Neural cell (in vitro differentiated cells): Measurements from ENCODE around the gene CTSZ. TPM values are rescaled to one million over a fixed set of nuclear protein-coding genes. Genes with fewer than 3 reads are reported as not detected.

Source experiments
- H2AFZ ChIP-seq: fragments of 200-600, 300-800 bp; sonication (generic), shearing (Covaris generic); 2 replicates; pipeline ENCODE4 v1.6.0; 2014; ENCODE audit warnings: low read depth, mild to moderate bottlenecking, antibody characterized with exemption, low read length, moderate library complexity
- H3F3A ChIP-seq: fragments of 200-600 bp; shearing (Covaris generic); 2 replicates; pipeline ENCODE4 v1.6.1; 2016; ENCODE audit warnings: mild to moderate bottlenecking, moderate library complexity, mixed read lengths, antibody characterized with exemption, low read length; ENCODE audit not compliant: insufficient read depth, poor library complexity, severe bottlenecking
- H3K27ac ChIP-seq: fragments of 200-600, 300-800 bp; sonication (generic), shearing (Covaris generic); 2 replicates; pipeline ENCODE4 v1.5.1; 2014; ENCODE audit warnings: mild to moderate bottlenecking, low read length, moderate library complexity
- H3K27me3 ChIP-seq: fragments of 300-800, 200-600 bp; sonication (generic), shearing (Covaris generic); 2 replicates; pipeline ENCODE4 v1.6.0; 2014; ENCODE audit warnings: mild to moderate bottlenecking, low read depth, low read length, moderate library complexity; ENCODE audit not compliant: insufficient read depth
- H3K36me3 ChIP-seq: fragments of 300-800, 200-600 bp; sonication (generic), shearing (Covaris generic); 2 replicates; pipeline ENCODE4 v1.5.1; 2014; ENCODE audit warnings: mild to moderate bottlenecking, antibody characterized with exemption, low read length, moderate library complexity; ENCODE audit not compliant: insufficient read depth
- H3K4me2 ChIP-seq: fragments of 300-800, 200-600 bp; sonication (generic), shearing (Covaris generic); 2 replicates; pipeline ENCODE4 v1.6.0; 2014; ENCODE audit warnings: mild to moderate bottlenecking, low read length
- H3K4me3 ChIP-seq: fragments of 300-800, 200-600 bp; sonication (generic), shearing (Covaris generic); 2 replicates; pipeline ENCODE4 v1.5.1; 2014; ENCODE audit warnings: mild to moderate bottlenecking, low read length, moderate library complexity
- H3K79me2 ChIP-seq: fragments of 200-600 bp; shearing (Covaris generic); replicated peaks from 2 replicates; pipeline ENCODE4 v1.6.0; 2014; ENCODE audit warnings: mild to moderate bottlenecking, low read length, moderate library complexity; ENCODE audit not compliant: insufficient read depth
- H3K9ac ChIP-seq: fragments of 300-800, 200-600 bp; sonication (generic), shearing (Covaris generic); 2 replicates; pipeline ENCODE4 v1.6.1; 2016; ENCODE audit warnings: mild to moderate bottlenecking, low read length, mixed read lengths
- H3K9me2 ChIP-seq: fragments of 200-600 bp; shearing (Covaris generic); 2 replicates; pipeline ENCODE4 v1.6.1; 2016; ENCODE audit warnings: mild to moderate bottlenecking, low read length, mixed read lengths; ENCODE audit not compliant: insufficient read depth
- H3K9me3 ChIP-seq: fragments of 200-600, 300-800 bp; sonication (generic), shearing (Covaris generic); 2 replicates; pipeline ENCODE4 v1.6.1; 2016; ENCODE audit warnings: mild to moderate bottlenecking, mixed run types, low read length, moderate library complexity, mixed read lengths
- H4K20me1 ChIP-seq: fragments of 200-600 bp; shearing (Covaris generic); 2 replicates; pipeline ENCODE4 v1.6.1; 2016; ENCODE audit warnings: mild to moderate bottlenecking, mixed run types; ENCODE audit not compliant: insufficient read depth
- EP300 ChIP-seq: fragments of 450-650 bp; conservative IDR thresholded peaks from 2 replicates; pipeline ENCODE4 v1.6.1; 2014; ENCODE audit warnings: antibody characterized with exemption, mild to moderate bottlenecking, moderate library complexity; ENCODE audit not compliant: poor library complexity, severe bottlenecking
- EZH2 ChIP-seq: fragments of 200-600, 300-800 bp; shearing (Covaris generic), sonication (generic); IDR thresholded peaks from 2 replicates; pipeline ENCODE4 v1.6.1; 2014; ENCODE audit warnings: antibody characterized with exemption, low read length, borderline replicate concordance, mild to moderate bottlenecking; ENCODE audit not compliant: insufficient read depth, poor library complexity, severe bottlenecking
- MXI1 ChIP-seq: fragments of 450-650 bp; conservative IDR thresholded peaks from 2 replicates; pipeline ENCODE4 v1.6.1; 2014; ENCODE audit warnings: antibody characterized with exemption, mild to moderate bottlenecking; ENCODE audit not compliant: poor library complexity, severe bottlenecking
- POLR2AphosphoS5 ChIP-seq: IDR thresholded peaks from 2 replicates; pipeline ENCODE4 v1.6.1; 2012
- RAD21 ChIP-seq: fragments of 450-650 bp; conservative IDR thresholded peaks from 2 replicates; pipeline ENCODE4 v1.6.1; 2014; ENCODE audit warnings: antibody characterized with exemption, mild to moderate bottlenecking, moderate library complexity
- SMC3 ChIP-seq: fragments of 450-650 bp; conservative IDR thresholded peaks from 2 replicates; pipeline ENCODE4 v1.6.1; 2014; ENCODE audit warnings: antibody characterized with exemption, mild to moderate bottlenecking, moderate library complexity; ENCODE audit not compliant: poor library complexity
- TAF1 ChIP-seq: IDR thresholded peaks from 2 replicates; pipeline ENCODE4 v1.6.1; 2012; ENCODE audit warnings: low read depth
- polyA plus RNA-seq: library from polyadenylated mRNA; depleted of rRNA; stranded (reverse); fragments of >200 nt; gene quantifications from 2 replicates; pipeline ENCODE4 v1.2.3, GENCODE V29; 2014
- TF ChIP-seq, protein P1 (sequence below): IDR thresholded peaks from 2 replicates; pipeline ENCODE4 v1.6.1; 2012; ENCODE audit warnings: borderline replicate concordance
- TF ChIP-seq, protein P2 (sequence below): fragments of 450-650 bp; IDR thresholded peaks from 2 replicates; pipeline ENCODE4 v1.5.1; 2014; ENCODE audit warnings: antibody characterized with exemption, mild to moderate bottlenecking, moderate library complexity; ENCODE audit not compliant: poor library complexity, severe bottlenecking

CTSZ gene
- polyA plus RNA-seq, 1 donor from 2014 or later = 0.31 TPM

GRCh38 chr20:59023616-59024015, 16.6 kb upstream of the CTSZ start:
- H3K27me3 ChIP-seq = no peaks in the 10 kb centered on the region

GRCh38 chr20:59022754-59023153, 15.7 kb upstream of the CTSZ start:
- Histone ChIP-seq H2AFZ (no peak overlapping the region), H3K36me3 (peaks cover 7% of the 10 kb centered on the region), H3K9me3 (no peaks in the 10 kb centered on the region), H3K27ac (no peak overlapping the region), H3K9ac (no peak overlapping the region), H3K4me2 (no peak overlapping the region), H3F3A (no peaks in the 10 kb centered on the region), H3K9me2 (no peaks in the 10 kb centered on the region), H3K79me2 (peaks cover 12% of the 10 kb centered on the region), H3K4me3 (no peak overlapping the region), H3K27me3 (no peaks in the 10 kb centered on the region), H4K20me1 (no peaks in the 10 kb centered on the region)
- no peak for TF ChIP-seq POLR2AphosphoS5

More at GRCh38 chr20:59023616-59024015, 16.6 kb upstream of the CTSZ start:
- H3F3A ChIP-seq = no peaks in the 10 kb centered on the region
- peaks cover 7% of the 10 kb centered on the region for H3K36me3 ChIP-seq
- H3K4me2 ChIP-seq = no peak overlapping the region
- H3K9me3 ChIP-seq = no peaks in the 10 kb centered on the region
- no peak overlapping the region for H3K9ac ChIP-seq
- no peak overlapping the region for H3K4me3 ChIP-seq
- TF ChIP-seq SMC3 (no peak), MXI1 (no peak), EP300 (no peak), TAF1 (no peak), POLR2AphosphoS5 (no peak), RAD21 (no peak), EZH2 (no peak)
- TF ChIP-seq, protein P1, sequence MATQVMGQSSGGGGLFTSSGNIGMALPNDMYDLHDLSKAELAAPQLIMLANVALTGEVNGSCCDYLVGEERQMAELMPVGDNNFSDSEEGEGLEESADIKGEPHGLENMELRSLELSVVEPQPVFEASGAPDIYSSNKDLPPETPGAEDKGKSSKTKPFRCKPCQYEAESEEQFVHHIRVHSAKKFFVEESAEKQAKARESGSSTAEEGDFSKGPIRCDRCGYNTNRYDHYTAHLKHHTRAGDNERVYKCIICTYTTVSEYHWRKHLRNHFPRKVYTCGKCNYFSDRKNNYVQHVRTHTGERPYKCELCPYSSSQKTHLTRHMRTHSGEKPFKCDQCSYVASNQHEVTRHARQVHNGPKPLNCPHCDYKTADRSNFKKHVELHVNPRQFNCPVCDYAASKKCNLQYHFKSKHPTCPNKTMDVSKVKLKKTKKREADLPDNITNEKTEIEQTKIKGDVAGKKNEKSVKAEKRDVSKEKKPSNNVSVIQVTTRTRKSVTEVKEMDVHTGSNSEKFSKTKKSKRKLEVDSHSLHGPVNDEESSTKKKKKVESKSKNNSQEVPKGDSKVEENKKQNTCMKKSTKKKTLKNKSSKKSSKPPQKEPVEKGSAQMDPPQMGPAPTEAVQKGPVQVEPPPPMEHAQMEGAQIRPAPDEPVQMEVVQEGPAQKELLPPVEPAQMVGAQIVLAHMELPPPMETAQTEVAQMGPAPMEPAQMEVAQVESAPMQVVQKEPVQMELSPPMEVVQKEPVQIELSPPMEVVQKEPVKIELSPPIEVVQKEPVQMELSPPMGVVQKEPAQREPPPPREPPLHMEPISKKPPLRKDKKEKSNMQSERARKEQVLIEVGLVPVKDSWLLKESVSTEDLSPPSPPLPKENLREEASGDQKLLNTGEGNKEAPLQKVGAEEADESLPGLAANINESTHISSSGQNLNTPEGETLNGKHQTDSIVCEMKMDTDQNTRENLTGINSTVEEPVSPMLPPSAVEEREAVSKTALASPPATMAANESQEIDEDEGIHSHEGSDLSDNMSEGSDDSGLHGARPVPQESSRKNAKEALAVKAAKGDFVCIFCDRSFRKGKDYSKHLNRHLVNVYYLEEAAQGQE = no peak
- TF ChIP-seq, protein P2, sequence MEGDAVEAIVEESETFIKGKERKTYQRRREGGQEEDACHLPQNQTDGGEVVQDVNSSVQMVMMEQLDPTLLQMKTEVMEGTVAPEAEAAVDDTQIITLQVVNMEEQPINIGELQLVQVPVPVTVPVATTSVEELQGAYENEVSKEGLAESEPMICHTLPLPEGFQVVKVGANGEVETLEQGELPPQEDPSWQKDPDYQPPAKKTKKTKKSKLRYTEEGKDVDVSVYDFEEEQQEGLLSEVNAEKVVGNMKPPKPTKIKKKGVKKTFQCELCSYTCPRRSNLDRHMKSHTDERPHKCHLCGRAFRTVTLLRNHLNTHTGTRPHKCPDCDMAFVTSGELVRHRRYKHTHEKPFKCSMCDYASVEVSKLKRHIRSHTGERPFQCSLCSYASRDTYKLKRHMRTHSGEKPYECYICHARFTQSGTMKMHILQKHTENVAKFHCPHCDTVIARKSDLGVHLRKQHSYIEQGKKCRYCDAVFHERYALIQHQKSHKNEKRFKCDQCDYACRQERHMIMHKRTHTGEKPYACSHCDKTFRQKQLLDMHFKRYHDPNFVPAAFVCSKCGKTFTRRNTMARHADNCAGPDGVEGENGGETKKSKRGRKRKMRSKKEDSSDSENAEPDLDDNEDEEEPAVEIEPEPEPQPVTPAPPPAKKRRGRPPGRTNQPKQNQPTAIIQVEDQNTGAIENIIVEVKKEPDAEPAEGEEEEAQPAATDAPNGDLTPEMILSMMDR = no peak
- H2AFZ ChIP-seq = no peak overlapping the region
- H3K9me2 ChIP-seq = no peaks in the 10 kb centered on the region
- H3K79me2 ChIP-seq = peaks cover 20% of the 10 kb centered on the region
- no peak overlapping the region for H3K27ac ChIP-seq
- no peaks in the 10 kb centered on the region for H4K20me1 ChIP-seq
